Mucosa of gallbladder (tissue), 1 donor: ENCODE measurements around the gene CCDC106. TPM values are rescaled to one million over a fixed set of nuclear protein-coding genes. Genes with fewer than 3 reads are reported as not detected.
A peak's percentile ranks its signal among the peaks of the same experiment; 100 is the strongest.

ENCODE experiments used
- DNase-seq: peaks from one replicate; pipeline ENCODE4 v3.0.0-alpha.2; 2020; ENCODE audit warnings: low spot score
- total RNA-seq: library from RNA; stranded (reverse); gene quantifications from one replicate; pipeline ENCODE4 v1.2.1, GENCODE V29; 2021
- donor health status: DM: no; HTN: no; CAD: no.

CCDC106 gene
- total RNA-seq, 1 donor from 2014 or later: 18.4 TPM

DNA sequence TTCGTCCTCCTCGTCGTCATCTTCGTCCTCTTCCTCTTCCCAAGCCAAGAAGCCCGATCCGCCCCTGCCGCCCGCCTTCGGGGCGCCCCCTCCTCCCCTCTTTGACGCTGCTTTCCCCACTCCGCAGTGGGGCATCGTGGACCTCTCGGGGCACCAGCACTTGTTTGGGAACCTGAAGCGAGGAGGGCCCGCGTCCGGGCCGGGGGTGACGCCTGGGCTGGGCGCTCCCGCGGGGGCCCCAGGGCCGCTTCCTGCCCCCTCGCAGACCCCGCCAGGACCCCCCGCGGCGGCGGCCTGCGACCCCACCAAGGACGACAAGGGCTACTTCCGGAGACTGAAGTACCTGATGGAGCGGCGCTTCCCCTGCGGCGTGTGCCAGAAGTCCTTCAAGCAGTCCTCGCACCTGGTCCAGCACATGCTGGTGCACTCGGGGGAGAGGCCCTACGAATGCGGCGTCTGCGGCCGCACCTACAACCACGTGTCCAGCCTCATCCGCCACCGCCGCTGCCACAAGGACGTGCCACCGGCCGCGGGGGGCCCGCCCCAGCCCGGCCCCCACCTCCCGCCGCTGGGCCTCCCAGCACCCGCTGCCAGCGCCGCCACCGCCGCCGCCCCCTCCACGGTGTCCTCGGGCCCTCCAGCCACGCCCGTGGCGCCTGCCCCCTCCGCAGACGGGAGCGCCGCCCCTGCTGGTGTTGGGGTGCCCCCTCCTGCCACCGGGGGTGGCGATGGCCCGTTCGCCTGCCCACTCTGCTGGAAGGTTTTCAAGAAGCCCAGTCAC, 33.9 kb upstream of the CCDC106 start:
- no peak for DNase-seq

DNA sequence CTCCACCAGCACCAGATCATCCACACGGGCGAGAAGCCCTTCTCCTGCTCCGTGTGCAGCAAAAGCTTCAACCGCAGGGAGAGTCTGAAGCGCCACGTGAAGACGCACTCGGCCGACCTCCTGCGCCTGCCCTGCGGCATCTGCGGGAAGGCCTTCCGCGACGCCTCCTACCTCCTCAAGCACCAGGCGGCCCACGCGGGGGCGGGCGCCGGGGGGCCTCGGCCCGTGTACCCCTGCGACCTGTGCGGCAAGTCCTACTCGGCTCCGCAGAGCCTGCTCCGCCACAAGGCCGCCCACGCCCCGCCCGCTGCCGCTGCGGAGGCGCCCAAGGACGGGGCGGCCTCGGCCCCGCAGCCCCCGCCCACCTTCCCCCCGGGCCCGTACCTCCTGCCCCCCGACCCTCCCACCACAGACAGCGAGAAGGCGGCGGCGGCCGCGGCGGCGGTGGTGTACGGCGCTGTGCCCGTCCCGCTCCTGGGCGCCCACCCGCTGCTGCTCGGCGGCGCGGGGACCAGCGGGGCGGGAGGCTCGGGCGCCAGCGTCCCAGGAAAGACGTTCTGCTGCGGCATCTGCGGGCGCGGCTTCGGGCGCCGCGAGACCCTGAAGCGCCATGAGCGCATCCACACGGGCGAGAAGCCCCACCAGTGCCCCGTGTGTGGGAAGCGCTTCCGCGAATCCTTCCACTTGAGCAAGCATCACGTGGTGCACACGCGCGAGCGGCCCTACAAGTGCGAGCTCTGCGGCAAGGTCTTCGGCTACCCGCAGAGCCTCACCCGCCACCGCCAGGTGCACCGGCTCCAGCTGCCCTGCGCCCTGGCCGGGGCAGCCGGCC, 33.1 kb upstream of the CCDC106 start:
- no peak for DNase-seq

DNA sequence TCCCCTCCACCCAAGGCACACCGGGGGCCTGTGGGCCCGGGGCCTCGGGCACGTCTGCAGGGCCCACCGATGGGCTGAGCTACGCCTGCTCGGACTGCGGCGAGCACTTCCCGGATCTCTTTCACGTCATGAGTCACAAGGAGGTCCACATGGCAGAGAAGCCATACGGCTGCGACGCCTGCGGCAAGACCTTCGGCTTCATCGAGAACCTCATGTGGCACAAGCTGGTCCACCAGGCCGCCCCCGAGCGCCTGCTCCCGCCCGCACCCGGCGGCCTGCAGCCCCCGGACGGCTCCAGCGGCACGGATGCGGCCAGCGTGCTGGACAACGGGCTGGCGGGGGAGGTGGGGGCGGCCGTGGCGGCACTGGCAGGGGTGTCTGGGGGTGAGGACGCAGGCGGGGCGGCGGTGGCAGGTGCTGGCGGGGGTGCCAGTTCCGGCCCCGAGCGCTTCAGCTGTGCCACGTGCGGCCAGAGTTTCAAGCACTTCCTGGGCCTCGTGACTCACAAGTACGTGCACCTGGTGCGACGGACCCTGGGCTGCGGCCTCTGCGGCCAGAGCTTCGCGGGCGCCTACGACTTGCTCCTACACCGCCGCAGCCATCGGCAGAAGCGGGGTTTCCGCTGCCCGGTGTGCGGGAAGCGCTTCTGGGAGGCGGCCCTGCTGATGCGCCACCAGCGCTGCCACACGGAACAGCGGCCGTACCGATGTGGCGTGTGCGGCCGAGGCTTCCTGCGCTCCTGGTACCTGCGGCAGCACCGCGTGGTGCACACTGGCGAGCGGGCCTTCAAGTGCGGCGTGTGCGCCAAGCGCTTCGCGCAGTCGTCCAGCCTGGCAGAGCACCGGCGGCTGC, 32.2 kb upstream of the CCDC106 start:
- DNase-seq: no peak

DNA sequence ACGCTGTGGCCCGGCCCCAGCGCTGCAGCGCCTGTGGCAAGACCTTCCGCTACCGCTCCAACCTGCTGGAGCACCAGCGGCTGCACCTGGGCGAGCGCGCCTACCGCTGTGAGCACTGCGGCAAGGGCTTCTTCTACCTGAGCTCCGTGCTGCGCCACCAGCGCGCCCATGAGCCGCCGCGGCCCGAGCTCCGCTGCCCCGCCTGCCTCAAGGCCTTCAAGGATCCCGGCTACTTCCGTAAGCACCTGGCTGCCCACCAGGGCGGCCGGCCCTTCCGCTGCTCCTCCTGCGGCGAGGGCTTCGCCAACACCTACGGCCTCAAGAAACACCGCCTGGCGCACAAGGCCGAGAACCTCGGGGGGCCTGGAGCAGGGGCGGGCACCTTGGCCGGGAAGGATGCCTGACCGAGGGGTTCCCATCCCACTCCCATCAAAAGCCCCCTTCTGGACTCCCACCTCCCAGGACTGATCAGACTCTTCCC, 31.6 kb upstream of the CCDC106 start:
- DNase-seq: no peak

DNA sequence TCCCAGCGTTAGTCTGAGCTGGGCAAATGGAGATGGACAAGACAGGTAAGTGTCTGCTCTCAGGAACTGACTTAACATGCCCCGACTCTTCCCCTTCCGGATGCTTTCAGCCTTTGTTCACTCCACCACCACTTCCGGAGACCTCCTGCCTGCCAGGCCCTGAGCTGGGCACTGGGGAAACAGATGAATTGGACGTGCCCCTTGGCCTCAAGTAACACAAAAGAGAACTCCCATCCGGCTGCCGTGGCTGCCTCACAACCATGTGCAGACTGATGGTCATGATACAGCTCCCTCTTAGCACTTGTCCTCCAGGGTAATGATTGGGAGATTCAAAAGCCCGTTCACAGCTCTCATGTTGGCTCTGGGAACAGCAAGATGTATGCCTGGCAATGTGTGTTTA, 30.6 kb upstream of the CCDC106 start:
- DNase-seq: no peak

DNA sequence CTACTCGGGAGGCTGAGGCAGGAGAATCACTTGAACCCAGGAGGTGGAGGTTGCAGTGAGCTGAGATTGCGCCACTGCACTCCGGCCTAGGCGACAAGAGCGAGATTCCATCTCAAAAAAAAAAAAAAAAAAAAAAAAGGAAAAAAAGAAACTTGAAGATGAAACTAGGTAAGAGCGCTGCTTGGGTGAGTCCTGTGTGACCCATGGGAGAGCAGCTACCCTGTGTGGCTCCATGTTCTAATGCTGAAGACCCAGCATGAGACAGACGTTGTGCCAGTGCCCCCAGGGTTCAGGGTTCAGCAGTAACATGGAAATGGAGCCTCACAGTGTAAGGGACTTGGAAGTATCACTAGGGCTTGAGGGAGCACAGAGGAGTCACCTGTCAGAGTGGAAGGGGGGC, 29.6 kb upstream of the CCDC106 start:
- no peak for DNase-seq

DNA sequence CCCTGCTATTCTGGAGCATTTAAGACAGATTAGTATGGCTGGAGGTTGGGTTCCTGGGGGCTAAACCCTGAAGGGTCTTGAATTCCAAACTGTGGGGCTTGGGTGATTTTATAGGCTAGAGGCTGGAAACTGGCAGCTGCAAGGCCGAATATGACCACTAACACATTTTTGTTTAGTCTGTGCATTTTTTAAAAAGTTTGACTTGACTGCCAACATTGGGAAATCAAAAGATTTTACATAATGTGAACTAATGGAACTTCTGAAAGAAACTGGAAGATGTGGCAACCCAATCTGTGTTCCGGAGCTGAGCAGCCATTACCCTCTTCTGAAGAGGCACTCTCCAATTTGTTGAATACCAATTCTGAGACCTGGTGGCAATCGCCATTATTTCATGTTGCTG, 28.7 kb upstream of the CCDC106 start:
- DNase-seq: no peak

DNA sequence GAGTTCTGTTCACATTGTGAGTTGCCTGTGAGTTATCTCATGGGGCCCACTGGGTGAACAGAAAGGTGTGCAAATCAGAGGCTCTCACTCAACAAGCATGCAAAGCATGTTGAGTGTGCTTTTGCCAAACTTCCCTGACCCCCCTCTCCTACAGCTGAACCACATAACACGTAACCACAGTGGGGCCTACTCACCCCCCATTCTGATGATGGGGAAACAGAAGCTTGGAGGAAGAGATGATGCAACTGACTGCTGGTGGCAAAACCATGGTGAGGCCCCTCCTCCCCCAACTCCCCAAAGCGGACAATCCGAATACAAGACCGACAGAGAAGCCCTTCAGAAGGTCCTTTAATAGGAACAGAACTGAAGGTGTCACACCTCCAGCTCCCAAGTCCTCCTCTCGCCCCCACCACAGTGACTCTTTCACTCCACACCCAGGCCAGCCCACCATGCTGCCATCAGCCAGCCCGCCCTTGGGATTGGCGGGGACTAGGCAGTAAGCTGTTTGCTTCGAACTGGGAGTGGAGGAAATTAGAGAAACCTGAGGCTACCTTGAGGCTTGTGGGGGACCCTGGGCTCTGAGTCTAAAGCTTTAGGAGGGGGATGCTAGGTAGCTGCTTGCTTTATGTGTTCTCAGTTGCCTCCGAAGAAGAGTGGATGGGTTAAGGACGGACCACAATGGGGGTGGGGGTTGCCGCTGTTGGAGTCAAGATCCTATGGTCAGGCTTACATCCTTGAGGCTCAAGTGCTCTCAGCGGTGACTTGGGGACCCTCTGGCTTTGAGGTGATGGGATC, 27.4 kb upstream of the CCDC106 start:
- no peak for DNase-seq

DNA sequence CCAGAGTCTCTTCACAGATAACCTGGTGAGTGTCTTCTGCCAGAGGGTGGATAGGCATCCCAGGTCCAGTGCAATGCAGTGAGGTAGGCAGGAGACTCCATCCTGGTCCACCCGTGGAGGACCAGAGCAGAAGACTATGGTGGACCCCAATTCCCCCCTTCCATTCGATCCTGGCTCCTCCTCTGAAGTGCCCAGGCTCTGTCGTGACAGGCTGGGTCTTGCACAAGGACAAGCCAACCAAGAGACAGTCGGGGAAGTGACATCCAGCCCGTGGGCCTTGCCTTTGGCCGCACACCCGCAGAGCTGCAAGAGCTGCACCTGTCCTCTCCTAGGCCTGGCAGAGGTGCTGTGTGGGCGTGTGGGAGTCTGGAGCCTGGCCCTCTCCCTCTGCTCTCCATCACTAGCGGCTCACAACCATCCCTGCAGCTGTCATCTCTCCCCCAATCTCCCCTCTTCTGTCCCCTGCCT, 26.8 kb upstream of the CCDC106 start:
- DNase-seq: no peak

DNA sequence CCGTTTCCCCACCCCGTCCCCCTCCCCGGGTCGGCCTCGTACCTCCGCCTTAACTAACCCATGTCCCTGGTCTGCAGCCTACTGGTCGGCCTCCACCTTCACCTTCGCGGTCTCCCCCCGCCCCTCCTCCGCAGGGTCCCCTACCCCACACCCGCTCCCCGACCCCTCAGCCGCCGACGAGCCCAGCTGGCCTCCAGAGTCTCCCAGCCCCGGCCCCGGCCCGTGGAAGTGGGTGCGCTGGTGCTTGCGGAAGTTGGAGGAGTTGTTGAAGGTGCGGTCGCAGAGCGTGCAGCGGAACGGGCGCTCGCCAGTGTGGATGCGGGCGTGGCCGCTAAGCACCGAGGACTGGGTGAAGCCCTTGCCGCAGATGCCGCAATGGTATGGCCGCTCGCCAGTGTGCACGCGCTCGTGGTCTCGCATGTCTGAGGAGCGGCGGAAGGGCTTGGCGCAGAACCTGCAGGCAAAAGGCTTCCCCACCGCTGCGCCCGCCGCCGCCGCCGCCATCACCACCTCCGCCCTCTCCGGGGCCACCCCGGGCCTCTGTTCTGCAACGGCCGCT, 26.3 kb upstream of the CCDC106 start:
- DNase-seq: no peak

DNA sequence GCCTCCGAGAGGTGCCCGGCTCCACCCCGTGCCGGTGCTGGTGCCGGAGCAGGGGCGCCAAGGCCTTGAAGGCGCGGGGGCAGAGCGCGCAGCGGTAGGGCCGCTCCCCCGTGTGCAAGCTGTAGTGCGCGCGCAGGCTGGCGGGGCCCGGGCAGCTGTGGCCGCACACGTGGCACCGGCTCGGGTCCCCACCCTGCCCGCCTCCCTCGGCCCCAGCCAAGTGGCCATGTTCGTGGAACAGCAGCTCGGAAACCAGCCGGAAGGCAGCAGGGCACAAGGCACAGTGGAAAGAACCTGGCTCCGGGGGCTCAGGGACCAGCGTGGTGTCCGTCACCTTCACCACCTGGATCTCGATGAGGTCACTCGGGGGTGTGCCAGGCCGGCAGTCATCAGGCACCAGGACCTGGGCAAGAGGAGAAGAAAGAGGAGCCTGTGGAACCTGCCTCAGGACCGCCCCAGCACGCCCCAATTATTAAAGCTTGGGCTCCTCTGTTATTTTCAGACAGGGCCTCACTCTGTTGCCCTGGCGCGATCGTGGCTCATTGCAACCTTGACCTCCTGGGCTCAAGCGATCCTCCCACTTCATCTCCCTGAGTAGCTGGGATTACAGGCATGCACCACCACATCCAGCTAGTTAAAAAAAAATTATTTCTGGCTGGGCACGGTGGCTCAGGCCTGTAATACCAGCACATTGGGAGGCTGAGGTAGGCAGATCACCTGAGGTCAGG, 25.6 kb upstream of the CCDC106 start:
- DNase-seq: no peak

DNA sequence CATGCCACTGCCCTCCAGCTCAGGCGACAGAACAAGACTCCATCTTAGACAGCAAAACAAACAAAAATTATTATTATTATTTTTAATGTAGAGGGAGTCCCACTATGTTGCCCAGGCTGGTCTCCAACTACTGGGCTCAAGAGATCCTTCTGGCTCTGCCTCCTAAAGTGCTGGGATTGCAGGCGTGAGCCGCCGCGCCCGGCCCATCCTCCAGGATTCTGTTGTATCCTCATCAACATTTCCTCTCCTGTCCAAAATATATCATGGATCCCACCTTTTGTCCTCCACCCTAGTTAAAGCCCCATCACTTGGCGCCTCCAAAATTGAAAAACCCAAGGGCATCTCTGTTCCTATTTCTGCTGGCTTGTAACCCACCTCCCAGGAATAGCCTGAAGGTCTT, 24.9 kb upstream of the CCDC106 start:
- DNase-seq: no peak

DNA sequence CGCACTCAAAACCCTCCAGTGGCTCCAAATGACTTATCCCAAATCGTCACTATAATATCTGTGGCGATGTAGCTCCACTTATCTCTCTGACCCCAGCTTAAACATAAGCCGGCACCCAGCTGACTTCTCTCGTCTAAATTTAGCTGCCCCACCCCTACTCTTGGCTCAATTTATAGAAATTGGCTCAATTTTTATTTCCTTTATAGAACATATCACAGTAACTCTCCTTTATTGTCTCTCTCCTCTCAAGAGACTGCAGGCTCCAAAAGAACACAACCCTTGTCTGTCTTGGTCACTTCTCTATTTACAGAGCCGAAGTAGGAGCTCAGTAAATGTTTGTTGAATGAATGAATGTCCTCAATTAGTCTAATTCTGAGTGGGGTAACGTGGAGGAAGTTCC, 24.5 kb upstream of the CCDC106 start:
- DNase-seq: no peak

DNA sequence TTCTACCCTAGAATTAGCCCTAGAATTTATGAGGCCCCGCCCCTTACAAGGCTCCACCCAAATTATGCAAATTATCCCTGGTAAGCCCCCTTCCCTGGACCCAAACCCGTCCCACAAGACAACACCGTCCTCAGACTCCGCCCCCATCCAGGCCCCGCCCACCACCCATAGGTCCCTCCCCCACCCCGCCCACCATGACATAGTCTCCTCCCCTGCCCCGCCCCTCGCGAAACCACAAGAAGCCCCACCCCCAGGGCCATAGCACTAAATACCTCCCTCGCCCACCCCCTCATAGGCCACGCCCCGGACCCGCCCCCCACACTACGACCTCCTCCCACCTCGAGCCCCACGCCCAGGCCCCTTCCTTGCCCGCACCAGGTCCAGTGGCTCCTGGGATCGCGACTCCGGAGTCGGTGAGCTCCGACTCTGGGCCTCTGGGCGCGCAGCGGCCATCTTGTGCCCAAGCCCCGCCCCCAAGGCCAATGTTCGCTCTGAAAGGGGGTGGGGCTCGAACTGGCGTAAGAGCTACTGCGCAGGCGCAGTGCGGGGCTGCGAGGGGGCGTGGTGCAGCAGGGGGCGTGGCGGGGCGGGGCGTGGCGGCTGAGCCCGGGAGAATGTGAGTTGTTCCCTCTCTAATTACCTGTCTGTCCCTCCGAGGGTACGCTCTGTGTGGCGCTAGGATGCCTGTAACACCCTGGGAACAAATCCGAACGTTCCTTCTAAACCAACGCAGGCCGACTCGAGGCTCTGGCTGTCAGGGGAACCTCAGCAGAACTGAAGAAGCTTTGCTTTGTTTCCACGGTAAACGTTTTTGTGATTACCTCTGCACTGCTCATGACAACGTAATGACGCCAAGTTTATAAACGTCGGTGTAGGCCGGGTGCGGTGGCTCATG, 23.7 kb upstream of the CCDC106 start, which contains the start of gene ZNF784:
Gene ZNF784, minus strand, starts transcription at position 458 of the 895 bp plus-strand sequence. Its CDS starts 5 bp downstream, at position 453.
- DNase-seq: peak; percentile 94

DNA sequence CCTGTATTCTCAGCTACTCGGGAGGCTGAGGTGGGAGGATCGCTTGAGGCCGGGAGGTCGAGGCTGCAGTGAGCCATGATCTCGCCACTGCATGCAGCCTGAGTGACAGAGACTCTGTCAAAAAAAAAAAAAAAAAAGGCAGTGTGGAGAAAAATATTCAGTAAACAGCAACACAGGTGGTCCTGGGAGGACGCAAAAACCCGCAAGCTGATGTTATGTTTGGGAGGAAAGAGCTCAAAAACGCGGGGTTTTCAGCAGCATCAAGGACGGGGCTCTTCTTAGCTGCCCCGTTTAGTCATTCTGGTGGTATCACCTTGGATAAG, 23.0 kb upstream of the CCDC106 start:
- DNase-seq: no peak

DNA sequence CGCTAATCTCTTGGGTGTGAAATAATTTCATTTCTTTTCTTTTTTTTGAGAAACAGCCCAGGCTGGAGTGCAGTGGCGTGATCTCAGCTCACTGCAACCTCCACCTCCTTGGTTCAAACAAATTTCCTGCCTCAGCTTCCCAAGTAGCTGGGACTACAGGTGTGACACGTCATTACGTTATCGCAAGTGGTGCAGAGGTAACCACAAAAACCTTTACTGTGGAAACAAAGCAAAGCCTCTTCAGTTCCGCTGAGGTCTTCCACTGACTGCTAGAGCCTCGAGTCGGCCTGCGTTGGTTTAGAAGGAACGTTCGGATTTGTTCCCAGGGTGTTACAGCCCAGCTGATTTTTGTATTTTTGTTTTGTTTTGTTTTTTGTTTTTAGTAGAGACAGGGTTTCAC, 21.7 kb upstream of the CCDC106 start:
- no peak for DNase-seq

DNA sequence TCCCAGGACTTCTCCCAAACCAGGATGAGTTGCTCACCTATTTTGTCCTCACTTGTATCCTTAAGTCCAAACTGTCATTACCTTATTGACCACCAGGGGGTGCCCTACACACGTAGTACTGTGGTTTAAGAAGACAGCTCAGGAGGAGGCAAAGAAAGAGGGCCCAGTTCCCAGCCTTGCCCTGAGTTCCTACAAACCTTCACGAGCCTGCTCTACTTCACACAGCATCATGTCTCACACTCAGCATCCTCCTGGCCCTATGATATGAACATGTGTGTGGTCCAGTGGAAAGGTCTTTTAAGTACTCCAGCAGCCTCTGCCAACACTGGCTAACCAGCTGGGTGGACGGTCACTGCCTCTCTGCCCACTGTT, 15.6 kb upstream of the CCDC106 start:
- DNase-seq: peak; percentile 95

DNA sequence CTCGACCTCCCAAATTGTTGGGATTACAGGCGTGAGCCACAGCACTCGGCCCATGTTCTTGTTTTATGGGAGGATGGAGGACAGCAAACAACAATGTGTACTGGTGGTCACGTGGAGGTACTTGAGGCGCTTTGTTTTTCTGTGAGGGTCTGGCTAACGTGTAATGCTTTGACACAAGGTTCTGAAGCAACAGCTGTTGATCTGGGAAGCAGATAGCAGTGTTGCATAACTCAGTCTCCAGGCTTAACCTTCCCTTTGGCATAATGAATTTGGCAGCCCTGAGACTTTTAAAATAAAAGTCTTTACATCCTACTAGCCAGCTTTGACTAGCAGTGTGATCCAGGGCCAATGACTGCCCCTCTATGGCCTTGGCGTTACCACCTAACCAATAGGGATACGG, 14.2 kb upstream of the CCDC106 start:
- no peak for DNase-seq

DNA sequence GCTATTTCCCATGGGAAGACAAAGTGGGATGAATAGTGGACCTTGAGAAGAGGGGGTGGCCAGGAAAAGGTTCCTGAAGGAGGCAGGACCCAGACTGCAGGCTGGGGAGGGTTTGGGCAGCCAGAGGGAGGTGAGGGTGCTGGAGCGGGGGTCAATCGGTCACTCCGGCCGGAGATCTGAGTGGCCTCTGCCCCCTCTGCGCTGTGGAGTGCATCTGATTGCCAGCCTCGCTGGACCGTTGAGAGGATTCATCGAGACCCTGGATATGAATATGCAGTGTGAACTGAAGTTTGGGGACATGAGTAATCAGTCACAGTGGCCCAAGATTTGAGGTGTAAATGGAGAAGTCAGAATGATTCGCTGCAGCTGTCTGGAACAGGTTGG, 12.7 kb upstream of the CCDC106 start:
- DNase-seq: no peak
